ENCODE data around the gene KCTD5.
"Not testable (repeated sequence)": the region's sequence is repeated elsewhere in the genome, so short reads cannot be mapped to it uniquely, and the experiment has no call there.

The KCTD5 gene

GRCh38 chr16:2720719-2721633 lies 38.7 kb downstream of the KCTD5 start:
- Mint-ChIP-seq H3K9me3 (no peaks in the 10 kb centered on the region), H3K27me3 (peaks cover 10% of the 10 kb centered on the region), H3K27ac (peak overlapping the region; percentile 74), H3K36me3 (no peaks in the 10 kb centered on the region), H3K4me1 (no peaks in the 10 kb centered on the region), H3K4me3 (peak overlapping the region; percentile 76)

- H3K4me3 Mint-ChIP-seq, result peak overlapping the region; percentile 68
- H3K27ac Mint-ChIP-seq, result peak overlapping the region; percentile 46
These were observed 39.4 kb downstream of the KCTD5 start for GRCh38 chr16:2721634-2722173.

GRCh38 chr16:2724088-2724676 lies 41.9 kb downstream of the KCTD5 start:
- no peaks in the 10 kb centered on the region for H3K4me1 Mint-ChIP-seq
- peaks cover 10% of the 10 kb centered on the region for H3K27me3 Mint-ChIP-seq
- no peak overlapping the region for H3K4me3 Mint-ChIP-seq
- H3K9me3 Mint-ChIP-seq, result no peaks in the 10 kb centered on the region
- H3K27ac Mint-ChIP-seq, result no peak overlapping the region
- no peaks in the 10 kb centered on the region for H3K36me3 Mint-ChIP-seq

More at GRCh38 chr16:2721634-2722173, 39.4 kb downstream of the KCTD5 start:
- not testable (repeated sequence) for H3K27me3 Mint-ChIP-seq, H3K9me3 Mint-ChIP-seq, H3K36me3 Mint-ChIP-seq, H3K4me1 Mint-ChIP-seq

- no peaks in the 10 kb centered on the region for H3K4me1 Mint-ChIP-seq
- H3K27ac Mint-ChIP-seq, result no peak overlapping the region
- no peaks in the 10 kb centered on the region for H3K36me3 Mint-ChIP-seq
- H3K4me3 Mint-ChIP-seq, result no peak overlapping the region
- H3K27me3 Mint-ChIP-seq, result peaks cover 10% of the 10 kb centered on the region
- H3K9me3 Mint-ChIP-seq, result no peaks in the 10 kb centered on the region
These were observed 42.6 kb downstream of the KCTD5 start for GRCh38 chr16:2724816-2725348.

- H3K4me3 Mint-ChIP-seq, result no peak overlapping the region
- H3K4me1 Mint-ChIP-seq, result no peaks in the 10 kb centered on the region
- H3K36me3 Mint-ChIP-seq, result no peaks in the 10 kb centered on the region
- H3K27me3 Mint-ChIP-seq, result peaks cover 10% of the 10 kb centered on the region
- H3K27ac Mint-ChIP-seq, result no peak overlapping the region
- no peaks in the 10 kb centered on the region for H3K9me3 Mint-ChIP-seq
These were observed 44.6 kb downstream of the KCTD5 start for GRCh38 chr16:2726923-2727322.

GRCh38 chr16:2728034-2728433 lies 45.7 kb downstream of the KCTD5 start:
- Mint-ChIP-seq H3K27ac (no peak overlapping the region), H3K4me1 (no peaks in the 10 kb centered on the region), H3K9me3 (no peaks in the 10 kb centered on the region), H3K4me3 (no peak overlapping the region), H3K36me3 (no peaks in the 10 kb centered on the region), H3K27me3 (peaks cover 10% of the 10 kb centered on the region)

- Mint-ChIP-seq H3K9me3 (no peaks in the 10 kb centered on the region), H3K4me1 (no peaks in the 10 kb centered on the region), H3K36me3 (no peaks in the 10 kb centered on the region), H3K27me3 (no peaks in the 10 kb centered on the region), H3K4me3 (no peak overlapping the region), H3K27ac (no peak overlapping the region)
These were observed 52.7 kb downstream of the KCTD5 start for GRCh38 chr16:2734844-2735515.

- no peaks in the 10 kb centered on the region for H3K9me3 Mint-ChIP-seq
- H3K4me3 Mint-ChIP-seq, result no peak overlapping the region
- H3K27me3 Mint-ChIP-seq, result no peaks in the 10 kb centered on the region
- no peak overlapping the region for H3K27ac Mint-ChIP-seq
- H3K36me3 Mint-ChIP-seq, result no peaks in the 10 kb centered on the region
- H3K4me1 Mint-ChIP-seq, result no peaks in the 10 kb centered on the region
These were observed 54.3 kb downstream of the KCTD5 start for GRCh38 chr16:2736476-2737237.

GRCh38 chr16:2737238-2737605 lies 54.9 kb downstream of the KCTD5 start:
- no peak overlapping the region for H3K4me3 Mint-ChIP-seq
- H3K4me1 Mint-ChIP-seq, result no peaks in the 10 kb centered on the region
- no peak overlapping the region for H3K27ac Mint-ChIP-seq
- no peaks in the 10 kb centered on the region for H3K9me3 Mint-ChIP-seq
- H3K36me3 Mint-ChIP-seq, result no peaks in the 10 kb centered on the region
- no peaks in the 10 kb centered on the region for H3K27me3 Mint-ChIP-seq

GRCh38 chr16:2737895-2738418 lies 55.6 kb downstream of the KCTD5 start:
- Mint-ChIP-seq H3K4me3 (no peak overlapping the region), H3K27ac (no peak overlapping the region), H3K36me3 (no peaks in the 10 kb centered on the region), H3K9me3 (no peaks in the 10 kb centered on the region), H3K27me3 (no peaks in the 10 kb centered on the region), H3K4me1 (no peaks in the 10 kb centered on the region)

GRCh38 chr16:2738615-2739014 lies 56.3 kb downstream of the KCTD5 start:
- H3K27ac Mint-ChIP-seq, result no peak overlapping the region
- H3K36me3 Mint-ChIP-seq, result no peaks in the 10 kb centered on the region
- H3K9me3 Mint-ChIP-seq, result no peaks in the 10 kb centered on the region
- H3K4me1 Mint-ChIP-seq, result no peaks in the 10 kb centered on the region
- H3K27me3 Mint-ChIP-seq, result no peaks in the 10 kb centered on the region
- no peak overlapping the region for H3K4me3 Mint-ChIP-seq

GRCh38 chr16:2739625-2740430 lies 57.5 kb downstream of the KCTD5 start:
- Mint-ChIP-seq H3K36me3 (no peaks in the 10 kb centered on the region), H3K9me3 (no peaks in the 10 kb centered on the region), H3K27me3 (no peaks in the 10 kb centered on the region), H3K4me1 (no peaks in the 10 kb centered on the region), H3K4me3 (no peak overlapping the region), H3K27ac (no peak overlapping the region)

GRCh38 chr16:2740476-2740875 lies 58.2 kb downstream of the KCTD5 start:
- no peak overlapping the region for H3K27ac Mint-ChIP-seq

GRCh38 chr16:2741168-2741567 lies 58.8 kb downstream of the KCTD5 start:
- H3K9me3 Mint-ChIP-seq, result no peaks in the 10 kb centered on the region
- no peaks in the 10 kb centered on the region for H3K4me1 Mint-ChIP-seq
- no peak overlapping the region for H3K27ac Mint-ChIP-seq
- no peaks in the 10 kb centered on the region for H3K36me3 Mint-ChIP-seq
- no peaks in the 10 kb centered on the region for H3K27me3 Mint-ChIP-seq
- H3K4me3 Mint-ChIP-seq, result no peak overlapping the region

More at GRCh38 chr16:2740476-2740875, 58.2 kb downstream of the KCTD5 start:
- Mint-ChIP-seq H3K4me1 (no peaks in the 10 kb centered on the region), H3K4me3 (no peak overlapping the region), H3K9me3 (no peaks in the 10 kb centered on the region), H3K36me3 (no peaks in the 10 kb centered on the region), H3K27me3 (no peaks in the 10 kb centered on the region)
